Fibroblast of peridontal ligament (primary cell): ENCODE results near the gene ZNF652.
"Not testable (repeated sequence)": the region's sequence is repeated elsewhere in the genome, so short reads cannot be mapped to it uniquely, and the experiment has no call there.

Source experiments
- DNase-seq: peaks from one replicate; pipeline ENCODE4 v3.0.0-alpha.2; 2010; ENCODE audit errors: extremely low read depth

ZNF652 gene

DNA sequence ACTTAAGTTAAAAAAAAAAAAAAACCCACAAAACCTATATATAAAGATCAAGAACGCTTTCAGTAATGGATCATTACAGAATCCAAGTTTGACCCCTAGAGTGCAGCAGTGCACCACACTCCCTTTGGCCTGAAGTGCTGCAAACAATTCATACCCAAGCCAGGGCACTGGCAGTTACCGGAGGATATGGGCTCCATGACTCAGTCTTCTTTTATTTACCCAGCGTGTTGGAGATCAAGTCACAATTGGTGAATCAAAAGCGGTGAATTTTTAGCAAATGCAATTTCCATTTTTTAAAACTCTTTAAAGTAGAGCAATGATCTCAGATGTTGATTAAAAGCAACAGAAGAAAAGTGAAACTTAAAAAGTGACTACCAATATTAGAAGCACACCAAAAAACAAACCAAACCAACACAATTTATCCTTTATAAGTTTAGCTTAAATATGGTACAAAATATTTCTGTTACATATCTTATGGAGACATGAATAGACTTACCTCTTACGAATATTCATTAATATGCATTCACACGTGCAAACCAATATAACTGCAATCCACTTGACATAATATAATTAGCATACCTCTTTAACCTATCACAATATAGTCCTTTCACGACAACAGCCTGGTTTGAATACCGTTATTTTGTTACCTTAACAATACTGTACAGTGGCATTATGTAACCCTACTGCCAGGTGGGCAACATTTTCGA lies 46.3 kb downstream of the ZNF652 start:
- DNase-seq, result peak; percentile 93

DNA sequence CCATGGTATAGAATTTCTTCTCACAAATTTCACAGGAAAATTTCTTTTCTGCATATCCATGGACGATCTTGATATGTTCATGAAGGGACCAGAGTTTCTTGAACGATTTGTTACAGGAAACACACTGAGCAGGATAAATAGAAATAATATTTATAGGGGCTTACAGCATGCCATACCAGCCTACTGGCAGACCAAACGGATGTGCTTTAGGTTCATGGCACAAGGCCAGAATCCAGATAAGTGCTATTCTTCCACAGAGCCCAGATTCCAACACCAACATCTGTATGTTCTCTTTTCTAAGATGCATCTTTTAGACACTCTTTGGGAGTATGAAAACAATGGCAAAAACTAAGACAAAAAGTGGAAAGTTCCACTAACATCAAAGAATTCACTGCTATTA lies 49.3 kb downstream of the ZNF652 start:
- DNase-seq, result no peak

DNA sequence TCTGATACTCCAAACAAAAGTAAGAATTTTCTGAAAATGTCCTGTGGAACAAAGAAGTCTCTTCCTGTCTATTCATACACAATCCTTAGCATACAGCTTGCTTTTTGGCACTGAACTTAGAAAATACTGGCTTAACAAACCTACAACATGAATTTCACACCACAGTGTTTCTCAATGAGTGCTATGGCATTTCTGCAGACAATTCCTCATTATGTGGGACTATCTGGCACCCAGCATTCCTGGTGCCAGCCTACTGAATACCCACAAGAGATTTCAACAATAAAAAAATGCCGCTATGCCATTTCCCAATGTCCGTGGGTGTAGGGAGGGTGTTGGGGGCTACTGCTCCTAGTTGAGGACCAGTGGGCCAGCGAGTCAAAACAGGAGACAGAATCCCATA lies 62.1 kb downstream of the ZNF652 start:
- DNase-seq, result no peak

DNA sequence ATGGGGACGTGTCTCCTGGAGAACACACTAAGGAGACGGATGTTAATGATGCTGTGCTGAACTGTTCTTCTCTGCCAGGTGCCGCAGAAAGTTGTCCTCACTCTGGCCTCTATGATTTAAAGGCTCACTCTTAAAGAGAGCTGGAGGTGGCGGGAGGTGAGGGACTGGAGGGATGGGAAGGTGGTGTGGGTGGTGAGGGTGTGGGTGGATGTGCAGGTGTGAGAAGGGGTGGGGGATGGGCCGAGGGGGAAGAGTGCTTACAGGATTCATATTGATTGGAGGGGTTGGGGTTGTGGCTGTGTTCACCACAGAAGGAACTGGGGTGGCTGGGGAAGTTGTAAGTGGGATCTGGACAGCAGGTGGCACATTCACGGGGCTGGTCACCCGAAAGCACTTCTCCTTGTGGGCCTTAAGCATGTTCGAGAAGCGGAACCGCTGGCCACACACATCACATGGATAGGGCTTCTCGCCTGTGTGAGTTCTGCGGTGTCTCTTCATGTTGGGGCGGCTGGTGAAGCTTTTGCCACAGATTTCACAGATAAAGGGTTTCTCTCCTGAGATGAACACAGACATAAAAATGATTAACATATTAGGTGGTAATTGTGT lies 63.6 kb downstream of the ZNF652 start:
- DNase-seq, result no peak

DNA sequence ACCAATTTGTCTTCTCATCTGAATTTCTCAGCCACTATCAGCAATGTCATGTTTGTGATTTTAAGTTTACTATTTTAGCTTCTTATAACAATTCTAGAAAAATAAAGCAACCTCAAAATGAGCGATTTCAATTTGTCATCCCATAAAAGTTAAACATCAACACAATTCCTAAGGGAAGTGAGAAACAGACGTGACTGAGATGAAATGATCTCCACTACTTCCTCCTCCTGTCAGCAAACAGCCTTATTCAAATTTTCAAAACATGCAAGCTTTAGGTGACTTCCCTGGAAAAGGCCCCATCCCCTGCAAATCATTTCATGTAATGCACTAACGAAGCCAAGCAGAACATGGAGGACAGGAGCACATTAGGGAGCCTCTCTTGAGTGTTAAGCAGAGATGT lies 64.9 kb downstream of the ZNF652 start:
- DNase-seq, result no peak

DNA sequence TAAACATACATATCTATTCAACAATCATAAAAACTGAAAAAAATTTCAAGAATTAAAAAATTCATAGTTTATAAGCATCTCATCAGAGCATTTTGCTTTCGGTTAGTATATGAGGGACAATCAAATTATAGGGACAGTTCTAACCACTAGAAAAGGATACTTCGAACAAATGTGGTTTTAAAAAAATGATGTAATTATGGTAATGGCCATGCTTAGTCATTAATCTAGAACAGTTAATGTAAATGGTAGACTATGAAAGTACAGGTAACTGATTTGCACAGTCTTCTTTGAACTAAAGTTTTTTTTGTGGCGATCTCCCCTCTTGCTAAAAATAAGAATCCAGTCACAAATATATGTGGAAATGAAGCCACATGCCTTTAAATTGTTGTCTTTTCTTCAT lies 67.9 kb downstream of the ZNF652 start:
- DNase-seq, result no peak

DNA sequence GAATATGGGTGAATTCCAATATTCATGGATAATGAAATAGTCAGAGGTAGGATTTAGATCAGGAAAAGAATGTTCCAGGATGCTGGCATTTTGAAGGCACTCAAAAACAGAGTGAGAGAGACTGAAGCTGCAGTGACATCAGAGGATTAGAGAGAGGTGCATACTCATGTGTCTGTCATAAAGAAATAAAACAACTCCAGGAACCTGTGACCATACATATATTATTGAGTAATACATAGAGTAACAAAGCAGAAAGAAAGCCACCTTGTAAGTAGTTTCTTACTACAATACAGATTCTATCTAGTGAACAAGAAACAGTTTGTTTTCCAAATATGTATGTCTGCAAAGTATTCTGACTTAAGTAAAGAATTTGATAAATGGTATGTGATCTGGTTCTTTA lies 69.1 kb downstream of the ZNF652 start:
- DNase-seq, result no peak

DNA sequence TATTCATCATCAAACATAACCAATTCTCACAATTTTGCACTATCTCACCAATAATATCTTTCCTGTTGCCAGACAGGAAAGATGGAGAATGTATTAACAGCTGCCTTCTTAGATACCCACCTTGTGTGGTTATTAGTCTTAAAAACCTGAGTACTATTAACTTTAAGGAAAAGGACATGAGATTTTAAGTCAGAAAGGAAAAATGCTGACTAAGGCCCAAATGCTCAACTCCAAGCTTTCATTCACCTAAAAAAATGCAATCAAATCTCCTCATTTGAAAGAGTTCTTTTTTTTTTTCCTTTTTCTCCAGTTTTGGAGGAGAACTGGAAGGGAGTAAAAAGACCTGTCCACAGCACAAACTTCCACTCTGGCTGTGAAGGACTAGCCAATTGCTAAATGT lies 70.1 kb downstream of the ZNF652 start:
- DNase-seq, result no peak

DNA sequence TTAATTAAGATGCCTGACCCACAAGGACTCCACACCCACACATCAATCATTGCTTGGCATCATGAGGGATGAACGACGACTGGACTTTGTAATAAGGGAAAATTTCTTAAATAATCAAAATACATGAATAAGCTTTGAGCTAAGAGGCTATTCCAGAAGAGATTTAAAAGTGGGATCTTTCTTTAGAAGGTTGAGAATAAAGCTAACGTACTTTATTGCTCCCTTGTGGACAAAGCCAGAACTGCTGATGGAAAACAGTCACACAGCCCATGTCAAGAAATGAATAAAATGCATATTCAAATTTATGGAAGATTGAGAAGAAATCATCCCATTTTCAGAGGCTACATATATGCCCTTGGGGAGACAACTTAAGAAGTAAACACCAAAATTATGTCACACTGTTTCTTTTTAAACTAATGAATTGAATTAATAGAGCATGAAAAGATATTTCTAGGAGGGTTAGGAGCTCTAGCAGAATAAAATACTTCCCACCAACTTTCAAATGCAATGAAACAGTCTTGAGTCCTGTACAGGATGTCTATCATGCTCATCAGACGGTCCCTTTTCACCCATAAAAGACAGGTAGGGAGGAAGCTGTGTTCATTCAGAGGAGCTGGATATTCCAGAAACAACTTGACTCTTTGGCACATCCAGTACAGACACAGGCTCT lies 71.2 kb downstream of the ZNF652 start:
- peak; percentile 61 for DNase-seq

DNA sequence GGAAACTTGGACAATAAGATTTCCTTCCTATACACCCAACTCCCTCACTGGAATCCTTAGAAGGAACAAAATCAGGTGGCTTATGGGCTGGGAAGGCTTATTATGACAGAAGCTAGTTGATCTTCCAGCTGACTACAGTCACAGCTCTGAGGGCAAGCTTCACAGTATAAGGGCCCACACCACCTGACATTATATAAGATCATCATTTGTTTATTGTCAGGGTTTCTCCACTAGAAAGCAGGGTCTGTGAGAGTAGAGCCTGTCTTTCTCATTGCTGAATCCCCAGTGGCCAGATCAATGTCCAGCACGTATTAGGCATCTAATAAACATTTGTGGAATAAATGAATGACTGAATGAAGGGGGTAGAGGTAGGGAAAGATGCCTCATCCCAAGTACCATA lies 73.7 kb downstream of the ZNF652 start:
- DNase-seq, result no peak

DNA sequence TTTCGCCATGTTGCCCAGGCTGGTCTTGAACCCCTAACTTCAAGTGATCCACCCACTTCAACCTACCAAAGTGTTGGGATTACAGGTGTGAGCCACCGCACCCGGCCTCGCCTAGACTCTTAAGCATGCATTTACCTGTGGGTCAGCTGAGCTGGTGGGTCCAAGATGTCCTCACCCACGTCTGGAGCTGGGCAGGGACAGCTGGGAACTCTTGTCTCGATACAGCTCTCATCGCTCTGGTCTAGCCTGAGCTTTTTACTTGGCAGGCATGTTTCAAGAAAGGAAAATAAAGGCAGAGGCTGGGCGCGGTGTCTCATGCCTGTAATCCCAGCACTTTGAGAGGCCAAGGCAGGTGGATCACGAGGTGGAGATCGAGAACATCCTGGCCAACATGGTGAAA lies 74.6 kb downstream of the ZNF652 start:
- DNase-seq, result no peak

DNA sequence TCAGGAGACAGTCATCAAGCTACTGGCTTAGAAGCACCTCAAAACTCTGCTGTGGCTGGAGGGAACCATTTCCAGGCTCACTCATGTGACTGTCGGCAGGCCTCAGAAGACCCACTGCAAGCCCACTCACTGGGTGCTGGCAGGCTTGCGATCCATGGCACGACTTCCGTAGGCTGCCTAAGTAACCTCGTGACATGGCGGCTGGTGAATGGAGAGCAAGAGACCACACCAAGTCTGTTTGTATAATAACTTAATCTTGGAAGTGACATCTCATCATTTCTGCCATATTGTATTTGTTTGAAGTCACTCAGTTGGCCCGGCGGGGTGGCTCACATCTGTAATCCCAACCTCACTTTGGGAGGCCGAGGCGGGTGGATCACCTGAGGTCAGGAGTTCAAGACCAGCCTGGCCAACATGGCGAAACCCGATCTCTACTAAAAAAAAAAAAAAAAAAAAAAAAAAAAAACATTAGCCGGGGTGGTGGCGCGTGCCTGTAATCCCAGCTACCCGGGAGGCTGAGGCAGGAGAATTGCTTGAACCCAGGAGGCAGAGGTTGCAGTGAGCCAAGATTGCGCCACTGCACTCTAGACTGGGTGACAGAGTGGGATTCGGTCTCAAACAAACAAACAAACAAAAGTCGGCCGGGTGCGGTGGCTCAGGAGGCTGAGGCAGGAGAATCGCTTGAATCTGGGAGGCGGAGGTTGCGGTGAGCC lies 75.6 kb downstream of the ZNF652 start:
- not testable (repeated sequence) for DNase-seq

DNA sequence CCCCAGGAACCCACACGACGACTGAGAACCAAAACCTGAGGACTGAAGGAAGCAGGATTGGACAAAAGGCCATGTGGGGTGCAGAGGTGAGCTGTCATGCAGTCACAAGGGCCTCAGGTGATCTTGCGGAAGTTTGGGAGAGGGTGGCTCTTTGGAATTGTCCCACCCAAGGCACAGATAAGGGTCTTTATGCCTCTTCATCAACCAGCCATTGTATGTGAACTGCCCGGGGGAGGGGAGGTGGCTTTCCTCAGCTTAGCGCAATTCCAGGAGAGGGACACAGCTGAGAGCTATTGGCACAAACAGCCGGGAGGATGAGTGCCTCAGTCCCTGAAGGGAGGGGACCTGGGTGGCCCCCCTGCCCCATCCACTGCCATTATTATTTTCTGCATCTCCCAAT lies 76.3 kb downstream of the ZNF652 start:
- no peak for DNase-seq

DNA sequence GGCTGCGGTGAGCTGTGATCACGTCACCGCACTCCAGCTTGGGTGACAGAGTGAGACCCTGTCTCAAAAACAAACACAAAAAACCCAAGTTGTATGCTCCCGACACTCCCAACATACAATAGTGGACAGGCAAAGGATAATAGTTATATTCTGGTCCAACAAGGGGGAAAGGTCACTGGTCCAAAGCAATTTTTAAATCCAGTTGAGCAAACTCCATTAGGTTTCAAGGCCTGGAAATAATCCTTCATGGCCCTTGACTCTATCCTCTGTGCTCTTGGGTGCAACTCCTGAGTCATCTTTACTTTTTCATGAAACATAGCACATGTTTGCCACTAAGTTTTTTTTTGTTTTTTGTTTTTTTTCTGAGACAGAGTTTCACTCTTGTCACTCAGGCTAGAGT lies 81.1 kb downstream of the ZNF652 start:
- DNase-seq, result no peak

DNA sequence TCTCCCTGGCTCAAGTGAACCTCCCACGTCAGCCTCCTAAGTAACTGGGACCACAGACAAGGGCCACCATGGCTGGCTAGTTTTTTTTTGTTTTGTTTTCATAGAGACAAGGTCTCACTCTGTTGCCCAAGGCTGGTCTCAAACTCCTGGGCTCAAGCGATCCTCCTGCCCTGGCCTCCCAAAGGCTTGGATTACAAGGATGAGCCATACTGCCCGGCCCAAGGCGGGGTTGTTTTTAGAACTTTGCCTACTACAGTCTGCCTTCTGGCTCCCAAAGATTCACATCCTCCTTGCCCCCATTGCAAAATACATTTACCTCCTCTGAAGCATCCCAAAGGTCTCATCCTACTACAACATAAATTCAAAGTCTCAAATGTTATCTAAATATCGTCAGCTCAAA lies 82.0 kb downstream of the ZNF652 start:
- DNase-seq, result no peak

DNA sequence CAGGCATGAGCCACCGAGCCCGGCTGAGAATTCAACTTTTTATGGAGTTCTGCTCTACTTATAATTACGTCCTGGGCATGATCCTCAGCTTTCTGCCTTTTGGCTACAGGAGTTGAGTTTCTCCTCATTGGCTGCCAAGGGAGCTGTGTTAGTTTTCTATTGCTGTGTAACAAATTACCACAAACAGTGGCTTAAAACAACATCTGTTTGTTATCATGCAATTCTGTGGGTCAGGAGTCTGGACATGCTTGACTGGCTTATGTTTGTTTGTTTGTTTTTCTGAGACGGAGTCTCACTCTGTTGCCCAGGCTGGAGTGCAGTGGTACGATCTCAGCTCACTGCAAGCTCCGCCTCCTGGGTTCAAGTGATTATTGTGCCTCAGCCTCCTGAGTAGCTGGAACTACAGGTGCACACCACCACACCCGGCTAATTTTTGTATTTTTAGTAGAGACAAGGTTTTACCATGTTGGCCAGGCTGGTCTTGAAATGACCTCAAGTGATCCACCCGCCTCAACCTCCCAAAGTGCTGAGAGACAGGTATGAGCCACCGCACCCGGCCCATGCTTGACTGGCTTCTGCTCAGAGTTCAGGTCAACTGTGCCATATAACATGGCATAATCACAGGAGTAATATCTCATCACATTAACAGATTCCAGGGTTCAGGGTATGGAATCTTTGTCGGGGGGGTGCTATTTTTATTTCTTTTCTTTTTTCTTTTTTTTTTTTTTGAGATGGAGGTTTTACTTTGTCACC lies 82.6 kb downstream of the ZNF652 start:
- peak; percentile 24 for DNase-seq

DNA sequence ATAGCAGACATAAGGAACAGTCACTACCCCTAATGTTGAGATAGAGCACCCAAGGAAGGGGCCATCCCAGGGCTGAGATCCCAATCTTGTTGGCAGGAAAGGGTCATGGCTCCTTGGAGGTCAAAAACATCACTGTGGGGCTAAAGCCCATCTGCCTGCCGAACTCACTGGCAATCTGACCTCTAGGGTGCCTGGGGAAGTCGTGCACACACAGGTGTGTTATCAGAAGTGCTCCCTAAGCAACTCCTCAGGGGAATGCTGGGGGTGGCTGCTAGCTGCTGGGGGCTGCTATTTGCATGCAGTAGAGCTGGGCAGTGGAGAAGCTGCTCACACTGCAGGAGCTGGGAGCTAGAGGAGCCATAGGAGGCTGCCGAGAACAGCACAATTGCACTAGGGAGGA lies 84.0 kb downstream of the ZNF652 start:
- DNase-seq, result no peak

DNA sequence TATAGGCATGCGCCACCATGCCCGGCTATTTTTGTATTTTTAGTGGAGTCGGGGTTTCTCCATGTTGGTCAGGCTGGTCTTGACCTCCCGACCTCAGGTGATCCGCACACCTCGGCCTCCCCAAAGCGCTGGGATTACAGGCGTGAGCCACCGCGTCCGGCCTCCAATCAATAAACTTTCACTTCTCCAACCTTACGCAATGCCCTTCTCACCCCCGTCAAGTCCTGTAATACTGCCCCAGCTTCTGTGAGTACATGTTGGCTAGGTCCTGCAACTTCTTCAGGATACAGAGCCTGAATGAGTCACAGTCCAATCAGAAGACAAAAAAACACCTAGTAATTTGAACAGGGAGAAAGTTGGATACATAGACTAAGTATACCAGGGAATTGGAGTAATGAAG lies 84.4 kb downstream of the ZNF652 start:
- DNase-seq, result no peak

DNA sequence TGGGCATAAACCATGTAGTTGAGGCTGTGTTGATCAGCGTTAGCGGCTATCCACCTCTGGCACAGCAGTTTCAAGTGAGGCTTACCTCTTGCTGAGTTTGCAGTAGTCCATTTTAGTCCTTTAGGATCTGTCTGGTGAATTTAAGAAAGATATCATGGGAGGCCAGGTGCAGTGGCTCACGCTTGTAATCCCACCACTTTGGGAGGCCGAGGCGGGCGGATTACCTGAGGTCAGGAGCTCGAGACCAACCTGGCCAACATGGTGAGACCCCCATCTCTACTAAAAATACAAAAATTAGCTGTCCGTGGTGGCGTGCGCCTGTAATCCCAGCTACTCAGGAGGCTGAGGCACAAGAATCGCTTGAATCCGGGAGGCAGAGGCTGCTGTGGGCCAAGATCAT lies 86.1 kb downstream of the ZNF652 start:
- not testable (repeated sequence) for DNase-seq

DNA sequence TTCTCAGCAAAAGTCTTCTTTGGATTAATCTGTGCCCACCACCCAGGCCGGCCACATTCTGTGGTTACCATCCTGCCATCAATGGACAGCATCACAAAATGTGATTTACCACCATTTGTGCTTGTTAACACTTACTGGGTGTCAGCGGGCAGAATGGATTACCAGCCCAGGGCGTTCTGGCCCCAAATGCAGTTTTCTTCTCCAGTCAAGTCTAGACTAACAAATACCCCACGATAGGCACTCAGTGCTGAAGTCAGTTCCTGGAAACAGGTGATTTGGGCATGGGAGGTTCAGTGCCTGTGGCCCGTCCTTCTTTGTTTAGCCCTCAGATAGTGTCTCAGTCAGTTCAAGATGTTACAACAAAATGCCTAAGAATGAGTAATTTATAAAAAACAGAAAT lies 92.7 kb downstream of the ZNF652 start:
- DNase-seq, result no peak

DNA sequence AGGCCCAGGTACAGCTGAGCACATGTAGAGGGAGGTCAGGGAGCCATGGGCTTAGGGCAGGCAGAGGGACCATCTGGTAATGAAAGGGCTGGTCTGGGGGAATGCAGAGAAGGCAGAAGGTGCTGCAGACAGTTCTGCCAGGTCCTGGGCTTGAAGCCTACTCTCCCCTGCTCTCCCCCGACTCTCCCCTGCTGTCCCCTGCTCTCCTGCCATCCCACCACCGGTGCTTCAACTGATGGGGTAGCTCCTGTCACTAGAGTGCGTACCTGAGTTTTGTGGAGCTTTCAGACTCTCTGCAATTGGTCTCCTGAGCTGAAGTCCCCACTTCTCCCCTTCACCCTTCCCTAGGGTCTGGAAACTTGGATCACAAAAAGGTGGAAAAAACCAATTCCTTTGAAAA lies 94.1 kb downstream of the ZNF652 start:
- no peak for DNase-seq

DNA sequence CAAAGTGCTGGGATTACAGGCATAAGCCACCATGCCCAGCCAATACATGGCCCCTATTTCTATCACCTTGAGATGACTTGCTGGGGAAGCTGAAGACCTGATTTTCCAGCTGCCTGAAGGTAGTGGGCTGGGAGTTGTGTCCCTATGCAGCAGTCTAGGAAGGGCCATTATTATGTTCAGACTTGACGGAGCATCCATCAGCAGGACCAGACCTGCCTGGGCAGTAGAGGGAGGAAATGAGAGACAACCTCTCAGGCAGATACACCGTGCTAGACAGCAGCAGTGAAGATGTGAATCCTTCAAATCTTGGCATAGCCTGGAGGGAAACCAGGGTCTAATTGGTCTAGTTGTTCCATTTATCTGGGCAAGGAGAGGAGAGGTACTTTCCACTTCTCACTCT lies 95.8 kb downstream of the ZNF652 start:
- DNase-seq, result no peak
